GM13977 (cell line): ENCODE measurements around the gene PREX1.
"Not testable (repeated sequence)": the region's sequence is repeated elsewhere in the genome, so short reads cannot be mapped to it uniquely, and the experiment has no call there.

Source experiments
- DNase-seq: peaks from one replicate; pipeline ENCODE4 v3.0.0; 2012; ENCODE audit warnings: low spot score
- CTCF ChIP-seq: IDR thresholded peaks from 2 replicates; pipeline ENCODE4 v1.5.1; 2012; ENCODE audit warnings: mild to moderate bottlenecking, control low read depth; ENCODE audit not compliant: insufficient read depth; ENCODE audit errors: extremely low read depth, missing control alignments
- in situ Hi-C: fragments of 300-500 bp; cut with MboI; formaldehyde crosslinking; loops from one replicate; pipeline ENCODE4 v1.12.0; 2022; ENCODE audit warnings: low sequenced_read_pairs, low pct_unique_long_range_greater_than_20kb, mixed read lengths, inconsistent platforms; ENCODE audit not compliant: unreplicated experiment

The PREX1 gene

GRCh38 chr20:48781634-48782033 lies 46.2 kb downstream of the PREX1 start:
- in situ Hi-C loops: no loop called here
- DNase-seq: no peak

GRCh38 chr20:48779435-48779834 lies 48.4 kb downstream of the PREX1 start:
- in situ Hi-C loops: no loop called here
- DNase-seq: no peak
- no peak for TF ChIP-seq CTCF

More at GRCh38 chr20:48781634-48782033, 46.2 kb downstream of the PREX1 start:
- TF ChIP-seq CTCF: no peak

GRCh38 chr20:48777821-48778220 lies 50.0 kb downstream of the PREX1 start:
- in situ Hi-C loops: no loop called here
- DNase-seq: no peak
- no peak for TF ChIP-seq CTCF

- no peak for DNase-seq
- TF ChIP-seq CTCF: no peak
- in situ Hi-C loops: no loop called here
Observed at GRCh38 chr20:48777005-48777404, 50.8 kb downstream of the PREX1 start.

- in situ Hi-C loops: no loop called here
- DNase-seq: no peak
- TF ChIP-seq CTCF: no peak
Observed at GRCh38 chr20:48776306-48776705, 51.5 kb downstream of the PREX1 start.

GRCh38 chr20:48775545-48775944 lies 52.3 kb downstream of the PREX1 start:
- DNase-seq, in situ Hi-C loops: not testable (repeated sequence)

- no peak for TF ChIP-seq CTCF
- in situ Hi-C loops: no loop called here
- DNase-seq: no peak
Observed at GRCh38 chr20:48774696-48775095, 53.1 kb downstream of the PREX1 start.
